Subcutaneous adipose tissue (tissue), 4 donors: ENCODE data around the gene ARMC9. TPM values are rescaled to one million over a fixed set of nuclear protein-coding genes. Genes with fewer than 3 reads are reported as not detected.

ENCODE experiments used
- total RNA-seq, 4 donors: library from RNA; depleted of rRNA; stranded (reverse); fragments of >200 nt; gene quantifications; one replicate each; pipeline ENCODE4 v1.1.0, GENCODE V29; 2016
- TF ChIP-seq, protein P1 (sequence below): fragments of 450-650 bp; IDR thresholded peaks from one replicate; pipeline ENCODE4 v1.5.1; 2016; ENCODE audit warnings: low read depth, mild to moderate bottlenecking, control low read depth, antibody characterized with exemption, moderate library complexity

Gene ARMC9
- total RNA-seq, 4 donors from 2014 or later, result 0.98 to 16.5 (median 4.6) TPM

DNA sequence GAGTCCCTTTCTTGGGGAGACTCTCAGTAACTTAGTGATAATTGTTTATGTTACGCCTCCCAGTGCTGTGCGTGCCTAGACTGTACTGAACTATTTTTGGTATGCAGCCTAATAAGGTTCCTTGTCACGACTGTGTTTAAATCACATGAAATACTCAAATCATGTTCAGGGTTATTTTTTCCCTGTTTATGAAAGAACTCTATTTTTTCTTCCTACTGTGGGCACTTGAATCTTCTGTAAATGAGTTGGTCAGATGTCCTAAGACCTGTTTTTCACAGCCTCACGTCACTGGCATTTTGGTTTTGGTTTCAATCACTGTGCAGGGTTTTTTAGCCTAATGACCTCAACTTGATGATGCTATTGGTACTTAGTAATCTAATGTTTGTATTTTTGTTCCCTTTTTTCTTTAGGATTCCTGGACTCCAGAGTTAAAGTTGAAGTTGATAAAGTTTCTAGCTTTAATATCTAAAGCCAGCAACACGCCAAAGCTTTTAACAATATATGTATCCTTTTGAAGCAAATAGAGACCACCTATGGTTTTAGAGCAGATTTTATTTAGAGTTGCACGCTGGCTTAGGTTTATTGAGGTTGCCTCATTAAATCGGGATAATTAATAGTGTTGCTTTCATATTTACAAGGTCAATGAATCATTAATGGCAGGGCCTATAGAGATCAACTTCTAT, 24.0 kb downstream of the ARMC9 start:
- TF ChIP-seq, protein P1, sequence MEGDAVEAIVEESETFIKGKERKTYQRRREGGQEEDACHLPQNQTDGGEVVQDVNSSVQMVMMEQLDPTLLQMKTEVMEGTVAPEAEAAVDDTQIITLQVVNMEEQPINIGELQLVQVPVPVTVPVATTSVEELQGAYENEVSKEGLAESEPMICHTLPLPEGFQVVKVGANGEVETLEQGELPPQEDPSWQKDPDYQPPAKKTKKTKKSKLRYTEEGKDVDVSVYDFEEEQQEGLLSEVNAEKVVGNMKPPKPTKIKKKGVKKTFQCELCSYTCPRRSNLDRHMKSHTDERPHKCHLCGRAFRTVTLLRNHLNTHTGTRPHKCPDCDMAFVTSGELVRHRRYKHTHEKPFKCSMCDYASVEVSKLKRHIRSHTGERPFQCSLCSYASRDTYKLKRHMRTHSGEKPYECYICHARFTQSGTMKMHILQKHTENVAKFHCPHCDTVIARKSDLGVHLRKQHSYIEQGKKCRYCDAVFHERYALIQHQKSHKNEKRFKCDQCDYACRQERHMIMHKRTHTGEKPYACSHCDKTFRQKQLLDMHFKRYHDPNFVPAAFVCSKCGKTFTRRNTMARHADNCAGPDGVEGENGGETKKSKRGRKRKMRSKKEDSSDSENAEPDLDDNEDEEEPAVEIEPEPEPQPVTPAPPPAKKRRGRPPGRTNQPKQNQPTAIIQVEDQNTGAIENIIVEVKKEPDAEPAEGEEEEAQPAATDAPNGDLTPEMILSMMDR, result no peak

DNA sequence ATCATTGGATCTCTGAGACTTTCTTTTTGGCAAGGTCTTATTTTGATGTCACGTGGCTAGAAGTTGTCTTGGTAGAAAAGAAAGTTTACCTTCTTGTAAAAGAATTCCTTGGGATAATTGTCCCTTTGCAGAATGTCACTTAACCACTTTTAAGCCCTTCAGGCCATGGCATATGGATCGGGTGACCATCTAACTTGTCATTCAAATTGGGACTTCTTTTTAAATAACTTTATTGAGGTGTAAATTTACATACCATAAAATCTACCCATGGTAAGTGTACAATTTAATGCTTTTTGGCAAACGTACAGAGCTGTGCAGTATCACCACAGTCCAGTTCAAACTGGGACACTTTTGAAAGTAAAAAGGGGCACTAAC, 24.6 kb downstream of the ARMC9 start:
- TF ChIP-seq, protein P1, result no peak

DNA sequence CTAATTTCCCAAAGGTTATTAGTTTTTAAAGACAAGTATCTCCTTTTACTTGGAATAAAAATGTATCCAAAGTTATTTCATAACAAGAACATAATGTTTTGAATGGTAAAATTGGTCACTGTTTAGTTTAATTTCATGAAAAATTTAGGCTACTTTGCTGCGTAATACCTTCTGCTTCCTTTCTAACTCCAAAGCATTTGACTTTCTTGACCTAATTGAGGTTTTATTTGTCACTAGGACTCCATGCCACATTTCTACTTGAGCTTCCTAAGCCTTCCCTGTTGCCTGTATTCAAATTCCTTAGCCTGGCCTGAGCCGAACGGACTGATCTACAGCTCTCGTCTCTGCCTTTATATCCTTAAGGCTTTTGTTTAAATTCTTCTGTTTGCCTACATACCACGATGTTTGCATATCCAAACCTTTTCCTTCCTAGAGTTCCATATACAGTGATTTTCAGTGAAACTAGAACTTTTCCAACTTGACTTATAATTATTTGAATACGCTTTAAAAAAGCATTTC, 25.1 kb downstream of the ARMC9 start:
- TF ChIP-seq, protein P1, result no peak

DNA sequence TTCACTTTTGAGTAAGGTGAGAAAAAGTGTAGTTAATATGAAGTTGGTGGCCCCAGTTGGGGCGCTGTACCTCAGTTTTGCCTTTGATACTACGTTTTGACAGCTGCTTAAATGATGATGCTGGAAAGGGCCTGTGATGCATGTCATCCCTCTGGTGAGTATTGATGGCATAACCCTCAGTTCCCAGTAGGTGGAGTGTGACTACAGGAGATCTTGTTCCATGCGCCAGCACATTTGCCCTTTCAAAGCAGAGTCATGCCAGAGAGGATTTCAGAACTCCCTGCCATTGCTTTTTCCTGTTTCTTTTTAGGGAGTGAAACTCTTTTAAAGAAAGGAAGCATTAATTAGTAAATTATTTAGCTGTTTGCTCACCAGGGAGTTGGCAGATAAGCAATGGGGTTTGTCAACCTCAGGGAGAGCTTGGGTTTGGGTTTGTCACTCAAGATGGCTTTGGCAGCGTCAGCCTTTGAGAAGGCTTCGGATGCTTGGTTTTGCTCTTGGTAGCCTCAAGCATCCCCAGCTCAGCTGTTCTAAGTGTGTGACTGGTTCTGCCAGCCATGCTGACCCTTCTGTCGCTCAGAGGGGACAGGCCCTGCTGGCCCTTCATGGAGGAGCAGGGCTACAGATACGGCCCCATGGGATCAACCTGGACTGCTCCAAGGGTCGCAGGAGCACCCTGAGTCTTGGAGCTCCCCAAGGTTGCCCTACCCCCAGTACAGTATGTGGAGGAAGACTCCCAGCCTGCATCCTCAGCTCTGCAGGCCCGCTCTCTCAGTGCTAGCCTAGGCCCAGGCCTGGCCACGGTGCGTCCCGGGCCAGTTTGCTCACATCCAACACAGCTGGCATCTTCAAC, 29.1 kb downstream of the ARMC9 start:
- TF ChIP-seq, protein P1, result no peak

DNA sequence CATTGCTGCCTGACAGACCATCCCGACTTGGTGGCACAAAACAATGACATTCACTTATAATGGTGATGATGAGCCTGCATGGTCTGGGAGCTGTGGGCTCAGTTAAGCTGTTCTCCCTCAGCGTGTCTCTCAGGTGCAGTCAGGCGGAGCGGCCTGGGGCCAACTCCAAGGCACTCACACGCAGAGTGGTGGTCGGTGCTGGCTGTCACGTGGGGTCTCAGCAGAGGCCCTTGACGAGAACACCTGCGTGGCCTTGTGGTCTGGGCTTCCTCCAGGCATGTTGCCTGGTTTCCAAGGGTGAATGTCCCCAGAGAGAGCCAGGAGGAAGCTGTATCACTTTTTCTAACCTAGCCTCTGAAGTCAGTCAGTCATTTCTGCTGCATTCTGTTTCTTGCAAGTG, 29.8 kb downstream of the ARMC9 start:
- TF ChIP-seq, protein P1, result no peak

DNA sequence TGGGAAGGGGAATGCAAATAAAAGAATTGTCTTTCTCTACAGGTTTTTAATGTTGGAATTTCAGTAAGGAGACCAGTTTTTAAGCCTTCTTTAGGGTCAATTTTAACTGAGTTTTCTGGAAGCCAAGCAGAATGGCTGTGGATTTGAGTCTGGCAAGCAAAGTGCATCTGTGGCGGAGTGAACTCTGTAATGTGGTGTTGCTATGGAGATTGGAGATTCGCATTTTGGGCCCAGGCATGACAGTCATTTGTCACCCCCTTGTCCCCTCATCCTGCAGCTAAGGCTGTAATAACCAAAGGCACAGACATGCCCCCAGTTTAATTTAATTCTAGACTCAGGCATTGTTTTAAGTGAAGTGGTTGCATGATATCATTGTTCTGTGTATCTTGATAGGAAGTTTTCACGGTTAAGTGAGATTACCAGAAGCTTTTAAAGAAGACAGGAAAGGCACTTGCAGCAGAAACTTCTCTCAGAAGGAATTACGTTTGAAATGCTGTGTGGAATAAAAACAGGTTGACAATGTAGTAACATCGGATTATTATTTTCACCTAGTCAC, 30.6 kb downstream of the ARMC9 start:
- TF ChIP-seq, protein P1, result no peak

DNA sequence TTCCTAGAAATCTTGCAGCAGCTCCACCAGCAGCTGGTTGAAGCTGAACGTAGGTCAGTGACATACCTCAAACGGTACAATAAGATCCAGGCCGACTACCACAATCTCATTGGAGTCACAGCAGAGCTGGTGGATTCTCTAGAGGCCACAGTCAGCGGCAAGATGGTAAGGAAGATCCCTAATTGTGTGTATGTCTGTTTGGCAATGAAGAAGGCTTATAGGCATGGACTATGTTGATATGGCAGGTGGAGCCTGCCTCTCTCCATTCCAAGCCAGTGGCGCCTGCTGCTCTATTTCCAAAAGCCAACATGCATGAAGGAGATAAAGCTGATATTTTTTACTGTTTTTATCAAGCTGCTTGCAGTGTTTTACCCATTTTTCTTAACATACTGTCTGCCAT, 36.8 kb downstream of the ARMC9 start:
- TF ChIP-seq, protein P1, result no peak
